Breast epithelium (tissue), 4 donors: Measurements from ENCODE around the gene RCSD1. TPM values are rescaled to one million over a fixed set of nuclear protein-coding genes. Genes with fewer than 3 reads are reported as not detected.

Experiments
- DNase-seq, 2 donors: peaks; one replicate each; pipeline ENCODE4 v3.0.0-alpha.2; 2019; ENCODE audit warnings: low spot score in 2 of 2
- H3K27ac ChIP-seq, 2 donors: fragments of 200-600 bp; sonication (generic) in 1 of 2; one replicate each; pipeline ENCODE4 v1.5.1; 2016 to 2019; ENCODE audit warnings: mild to moderate bottlenecking in 1 of 2
- H3K27me3 ChIP-seq, 2 donors: fragments of 200-600 bp; sonication (generic) in 1 of 2; one replicate each; pipeline versions ENCODE4 v1.5.1 to v1.6.0; 2017 to 2019; ENCODE audit warnings: control low read depth in 1 of 2, mild to moderate bottlenecking in 1 of 2
- H3K36me3 ChIP-seq: fragments of 200-600 bp; one replicate; pipeline ENCODE4 v1.5.1; 2019
- H3K4me1 ChIP-seq, 2 donors: fragments of 200-600 bp; sonication (generic); one replicate each; pipeline ENCODE4 v1.5.1; 2016 to 2019; ENCODE audit warnings: control low read depth in 1 of 2
- H3K4me3 ChIP-seq, 3 donors: fragments of 200-600 bp; sonication (generic); 1 replicate in 2 of 3; 2 replicates in 1 of 3; pipeline ENCODE4 v1.5.1; 2016 to 2019; ENCODE audit warnings: mild to moderate bottlenecking in 3 of 3, moderate library complexity in 2 of 3
- H3K9me3 ChIP-seq, 2 donors: fragments of 200-600 bp; sonication (generic) in 1 of 2; one replicate each; pipeline ENCODE4 v1.5.1; 2016 to 2019; ENCODE audit warnings: control low read depth in 1 of 2
- POLR2A ChIP-seq: fragments of 450-650 bp; IDR thresholded peaks from one replicate; pipeline ENCODE4 v1.6.1; 2016; ENCODE audit warnings: antibody characterized with exemption, mild to moderate bottlenecking, moderate library complexity
- POLR2AphosphoS5 ChIP-seq, 3 donors: sonication (generic); formaldehyde crosslinking; IDR thresholded peaks; one replicate each; pipeline ENCODE4 v1.6.1; 2017; ENCODE audit warnings: antibody characterized with exemption in 3 of 3
- intact Hi-C: fragments of 100-400 bp; cut with DNase I; formaldehyde crosslinking; loops from one replicate; pipeline ENCODE4 v1.15.1; 2023; ENCODE audit warnings: low total_unique reads
- total RNA-seq, 3 donors: library from RNA; depleted of rRNA; stranded (reverse); fragments of >200 nt; gene quantifications; one replicate each; pipeline ENCODE4 v1.1.0, GENCODE V29; 2016
- TF ChIP-seq, protein P1 (sequence below), 3 donors: fragments of 450-650 bp; IDR thresholded peaks; one replicate each; pipeline ENCODE4 v1.5.1; 2016 to 2017; ENCODE audit warnings: antibody characterized with exemption in 3 of 3, mild to moderate bottlenecking in 3 of 3, moderate library complexity in 3 of 3

Gene RCSD1
- total RNA-seq, 3 donors from 2014 or later = 11.5 to 29.0 (median 12.0) TPM

DNA sequence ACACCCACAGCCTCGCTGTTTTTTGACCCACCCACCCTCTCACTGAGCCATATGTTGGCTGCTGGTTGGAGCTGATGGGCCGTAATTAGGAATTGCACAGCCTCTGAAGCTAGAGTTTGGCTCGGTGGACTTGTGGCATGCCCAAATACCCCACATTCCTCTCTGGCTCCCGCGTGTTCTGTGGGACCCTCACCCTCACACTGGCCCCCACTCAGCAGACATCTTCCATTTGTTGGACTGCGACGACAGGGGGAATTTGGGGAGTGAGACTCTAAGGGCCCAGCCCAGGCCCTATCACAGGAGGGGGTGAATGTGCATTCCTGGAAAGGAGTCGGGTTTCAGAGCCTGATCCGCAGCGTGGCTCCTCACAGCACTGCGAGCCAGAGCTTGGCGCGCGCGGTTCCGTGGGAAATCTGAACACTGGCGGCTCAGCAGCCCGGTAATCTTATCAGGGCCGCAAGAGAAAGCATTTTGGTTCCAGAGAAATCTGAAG, 5.2 kb downstream of the RCSD1 start:
- no peak overlapping the region for H3K4me3 ChIP-seq
- H3K36me3 ChIP-seq = no peaks in the 10 kb centered on the region
- H3K4me1 ChIP-seq = no peaks in the 10 kb centered on the region
- intact Hi-C loops = no loop called here
- H3K27ac ChIP-seq = no peak overlapping the region
- DNase-seq = no peak
- H3K9me3 ChIP-seq = no peaks in the 10 kb centered on the region
- no peaks in the 10 kb centered on the region for H3K27me3 ChIP-seq
- TF ChIP-seq, protein P1, sequence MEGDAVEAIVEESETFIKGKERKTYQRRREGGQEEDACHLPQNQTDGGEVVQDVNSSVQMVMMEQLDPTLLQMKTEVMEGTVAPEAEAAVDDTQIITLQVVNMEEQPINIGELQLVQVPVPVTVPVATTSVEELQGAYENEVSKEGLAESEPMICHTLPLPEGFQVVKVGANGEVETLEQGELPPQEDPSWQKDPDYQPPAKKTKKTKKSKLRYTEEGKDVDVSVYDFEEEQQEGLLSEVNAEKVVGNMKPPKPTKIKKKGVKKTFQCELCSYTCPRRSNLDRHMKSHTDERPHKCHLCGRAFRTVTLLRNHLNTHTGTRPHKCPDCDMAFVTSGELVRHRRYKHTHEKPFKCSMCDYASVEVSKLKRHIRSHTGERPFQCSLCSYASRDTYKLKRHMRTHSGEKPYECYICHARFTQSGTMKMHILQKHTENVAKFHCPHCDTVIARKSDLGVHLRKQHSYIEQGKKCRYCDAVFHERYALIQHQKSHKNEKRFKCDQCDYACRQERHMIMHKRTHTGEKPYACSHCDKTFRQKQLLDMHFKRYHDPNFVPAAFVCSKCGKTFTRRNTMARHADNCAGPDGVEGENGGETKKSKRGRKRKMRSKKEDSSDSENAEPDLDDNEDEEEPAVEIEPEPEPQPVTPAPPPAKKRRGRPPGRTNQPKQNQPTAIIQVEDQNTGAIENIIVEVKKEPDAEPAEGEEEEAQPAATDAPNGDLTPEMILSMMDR (IDR thresholded peaks at IDR 0.05) = no peak
- TF ChIP-seq POLR2A (no peak), POLR2AphosphoS5 (IDR thresholded peaks at IDR 0.05) (no peak)

DNA sequence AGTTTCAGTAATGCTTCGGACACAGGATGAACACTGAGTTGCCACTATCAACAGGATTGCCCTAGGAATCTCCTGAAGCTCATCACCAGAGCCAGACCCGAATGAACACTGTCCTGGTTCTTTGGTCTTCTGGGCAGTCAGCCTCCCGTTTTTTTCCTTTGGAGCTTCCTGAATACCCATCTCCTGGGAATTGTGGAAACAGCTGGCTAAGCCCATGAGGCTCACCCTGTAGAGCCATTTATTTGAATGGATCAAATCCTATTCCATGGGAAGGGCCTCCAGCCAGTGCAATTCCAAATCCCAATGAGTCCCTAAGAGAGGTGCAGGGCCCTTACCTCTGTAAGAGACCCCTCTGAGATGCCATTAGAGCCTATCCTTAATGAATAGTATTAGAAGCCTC, 5.9 kb downstream of the RCSD1 start:
- Histone ChIP-seq H3K36me3 (no peaks in the 10 kb centered on the region), H3K4me3 (no peak overlapping the region), H3K4me1 (no peaks in the 10 kb centered on the region), H3K27ac (no peak overlapping the region), H3K27me3 (no peaks in the 10 kb centered on the region), H3K9me3 (no peaks in the 10 kb centered on the region)
- TF ChIP-seq, protein P1 (IDR thresholded peaks at IDR 0.05) = no peak
- TF ChIP-seq POLR2AphosphoS5 (IDR thresholded peaks at IDR 0.05) = no peak
- no peak for TF ChIP-seq POLR2A
- DNase-seq = no peak
- intact Hi-C loops = no loop called here

DNA sequence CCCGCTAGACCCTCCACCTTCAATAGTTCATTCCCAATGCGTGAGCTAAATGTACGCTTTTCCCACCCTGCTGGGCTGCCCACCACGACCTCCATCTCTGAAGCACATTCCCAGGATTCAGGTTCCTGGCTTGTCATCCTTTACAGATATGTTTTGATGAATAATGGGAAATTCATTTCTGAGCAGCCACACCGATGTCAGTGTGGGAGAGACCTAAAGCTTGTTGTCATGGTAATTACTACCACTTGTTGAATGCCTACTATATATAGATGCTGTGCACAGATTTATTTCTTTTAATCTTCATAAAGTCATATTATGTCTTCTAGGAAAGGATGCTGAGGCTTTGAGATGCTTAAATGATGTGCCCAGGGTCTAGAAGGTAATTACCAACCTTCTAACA, 8.0 kb downstream of the RCSD1 start:
- H3K4me3 ChIP-seq = no peak overlapping the region
- DNase-seq = no peak
- H3K27ac ChIP-seq = no peak overlapping the region
- no peak for TF ChIP-seq POLR2A
- no peak for TF ChIP-seq POLR2AphosphoS5 (IDR thresholded peaks at IDR 0.05)
- TF ChIP-seq, protein P1 (IDR thresholded peaks at IDR 0.05) = no peak
- no peaks in the 10 kb centered on the region for H3K27me3 ChIP-seq
- intact Hi-C loops = no loop called here
- H3K9me3 ChIP-seq = no peaks in the 10 kb centered on the region
- no peaks in the 10 kb centered on the region for H3K4me1 ChIP-seq
- H3K36me3 ChIP-seq = no peaks in the 10 kb centered on the region

DNA sequence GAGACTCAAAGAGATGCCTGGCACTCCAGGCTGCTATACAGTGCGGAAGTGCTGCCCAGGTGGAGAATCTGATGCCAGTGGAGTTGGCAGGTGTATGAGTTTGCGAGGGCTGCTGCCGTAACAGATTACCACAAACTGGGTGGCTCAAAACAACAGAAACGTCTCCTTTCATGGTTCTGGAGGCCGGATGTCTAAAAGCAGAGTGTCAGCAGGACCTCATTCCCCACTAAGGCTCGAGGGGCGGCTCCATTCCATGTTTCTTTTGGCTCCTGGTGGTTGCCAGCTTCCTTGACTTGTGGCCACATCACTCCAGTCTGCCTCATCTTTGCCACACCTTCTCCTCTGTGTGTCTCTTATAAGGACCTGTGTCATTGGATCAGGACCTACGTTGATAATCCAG, 10.0 kb downstream of the RCSD1 start:
- intact Hi-C loops = no loop called here
- H3K27me3 ChIP-seq = no peaks in the 10 kb centered on the region
- DNase-seq = no peak
- H3K4me1 ChIP-seq = no peaks in the 10 kb centered on the region
- TF ChIP-seq POLR2A (no peak), POLR2AphosphoS5 (IDR thresholded peaks at IDR 0.05) (no peak)
- TF ChIP-seq, protein P1 (IDR thresholded peaks at IDR 0.05) = no peak
- no peaks in the 10 kb centered on the region for H3K9me3 ChIP-seq
- H3K4me3 ChIP-seq = no peak overlapping the region
- H3K36me3 ChIP-seq = no peaks in the 10 kb centered on the region
- no peak overlapping the region for H3K27ac ChIP-seq

DNA sequence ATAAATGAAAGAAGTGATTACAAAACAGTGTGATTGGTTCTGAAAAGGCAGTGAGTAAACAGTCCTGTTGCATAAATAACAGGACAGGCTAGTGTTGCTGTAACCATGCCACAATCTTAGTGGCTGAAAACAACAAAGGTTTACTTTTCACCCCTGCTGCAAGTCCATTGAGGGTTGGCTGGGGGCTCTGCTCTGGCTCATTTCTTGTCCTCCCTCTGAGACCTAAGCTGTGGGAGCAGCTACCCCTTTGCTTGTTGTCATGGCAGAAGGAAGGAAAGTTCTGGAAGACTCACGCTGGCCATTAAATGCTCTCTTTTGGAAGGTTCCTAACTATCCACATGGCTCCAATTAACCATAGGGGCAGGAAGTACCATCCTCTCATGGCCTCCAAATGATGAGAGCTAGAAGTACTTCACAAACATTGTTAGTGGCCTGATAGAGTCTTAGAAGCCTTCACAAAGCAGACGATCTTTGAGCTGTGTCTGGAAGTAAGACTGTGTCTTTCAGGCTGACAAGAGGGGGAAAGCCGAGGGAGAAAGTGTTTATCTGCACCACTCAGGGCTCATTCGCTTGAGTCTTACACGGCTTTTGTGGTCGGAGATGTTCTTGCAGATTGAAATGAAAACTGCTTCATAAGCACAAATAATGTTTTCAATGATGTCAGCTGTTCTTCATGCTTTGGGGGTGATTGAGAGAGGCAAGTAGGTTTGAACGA, 11.9 kb downstream of the RCSD1 start:
- no peak overlapping the region for H3K27ac ChIP-seq
- no peak overlapping the region for H3K4me3 ChIP-seq
- no peaks in the 10 kb centered on the region for H3K4me1 ChIP-seq
- no peak for DNase-seq
- no peaks in the 10 kb centered on the region for H3K27me3 ChIP-seq
- TF ChIP-seq POLR2AphosphoS5 (IDR thresholded peaks at IDR 0.05) = no peak
- TF ChIP-seq POLR2A = no peak
- TF ChIP-seq, protein P1 (IDR thresholded peaks at IDR 0.05) = no peak
- no peaks in the 10 kb centered on the region for H3K9me3 ChIP-seq
- no peaks in the 10 kb centered on the region for H3K36me3 ChIP-seq
- intact Hi-C loops = no loop called here
